Amniotic epithelial cell (primary cell): ENCODE measurements around the gene RTP5.
"Not testable (repeated sequence)": the region's sequence is repeated elsewhere in the genome, so short reads cannot be mapped to it uniquely, and the experiment has no call there.

ENCODE experiments used
- DNase-seq: peaks from one replicate; pipeline ENCODE4 v3.0.0-alpha.2; 2010; ENCODE audit warnings: low read depth

RTP5 gene

DNA sequence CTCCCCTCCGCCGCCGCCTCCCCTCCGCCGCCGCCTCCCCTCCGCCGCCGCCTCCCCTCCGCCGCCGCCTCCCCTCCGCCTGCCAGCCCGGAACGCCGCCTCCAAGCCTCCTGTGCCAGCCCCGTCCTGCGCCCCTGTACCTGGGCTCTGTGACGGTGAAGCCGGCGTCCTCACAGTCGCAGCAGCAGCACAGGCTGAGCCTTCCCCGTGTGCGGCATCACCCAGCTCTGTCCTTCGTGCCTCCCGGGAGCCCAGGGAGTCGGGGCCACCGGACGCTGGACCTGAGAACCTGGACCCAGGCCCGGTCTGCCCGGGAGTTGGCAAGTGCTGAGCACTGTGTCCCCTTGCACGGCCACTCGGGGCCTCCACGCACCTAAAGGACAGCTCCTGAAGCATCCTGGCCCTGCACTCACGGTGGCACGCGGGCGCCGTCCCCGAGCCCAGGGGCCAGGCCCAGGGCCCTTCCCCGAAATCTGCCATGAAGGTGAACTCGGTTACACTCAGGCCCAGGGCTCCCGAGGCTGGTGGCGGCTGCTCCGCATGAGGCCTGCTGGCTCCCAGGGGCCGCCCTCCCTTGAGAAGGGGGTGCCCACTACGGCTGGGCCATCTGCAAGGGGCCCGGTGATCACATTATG lies 32.9 kb downstream of the RTP5 start:
- DNase-seq: no peak

DNA sequence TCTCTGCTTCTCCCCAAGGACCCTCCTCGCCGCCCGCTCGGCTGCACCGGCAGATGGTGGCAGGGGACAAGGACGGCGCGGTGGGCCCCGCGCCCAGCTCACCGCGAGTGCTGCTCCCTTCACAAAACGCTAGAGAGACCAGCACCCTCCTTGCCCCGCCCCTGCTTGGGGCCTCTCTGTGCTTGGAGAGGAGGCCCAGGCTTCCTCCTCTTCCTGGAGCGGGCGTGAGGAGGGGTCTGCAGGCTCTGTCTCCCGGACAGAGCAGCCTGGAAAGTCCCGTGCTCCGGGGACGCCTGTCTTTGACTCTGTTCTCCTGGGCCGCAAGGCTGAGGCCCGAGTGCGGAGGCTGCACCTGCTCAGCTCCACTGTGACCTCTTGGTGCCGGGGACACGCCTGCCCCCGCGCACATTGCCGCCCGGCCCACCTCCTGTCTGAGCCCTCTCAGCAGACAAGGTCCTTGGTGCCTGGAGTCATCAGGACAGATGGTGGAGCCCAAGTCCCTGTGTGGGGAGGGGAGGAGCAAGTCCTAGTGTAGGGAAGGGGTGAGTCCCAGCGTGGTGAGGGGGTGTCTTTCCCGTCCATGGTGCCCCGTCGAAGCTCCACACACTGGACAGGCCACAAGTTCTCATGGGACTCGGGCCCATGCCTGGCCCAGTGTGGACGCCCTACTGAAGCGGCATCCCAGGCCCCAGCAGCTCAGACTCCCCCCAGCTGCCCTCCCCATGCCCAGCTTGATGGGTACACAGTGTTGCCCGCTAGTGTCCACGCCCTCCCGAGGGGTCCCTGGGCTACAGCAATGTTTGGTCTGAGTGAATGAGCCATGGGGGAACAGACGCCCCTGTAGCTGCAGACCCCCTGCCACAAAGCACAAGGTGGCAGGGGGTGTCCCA lies 33.8 kb downstream of the RTP5 start:
- DNase-seq: no peak

DNA sequence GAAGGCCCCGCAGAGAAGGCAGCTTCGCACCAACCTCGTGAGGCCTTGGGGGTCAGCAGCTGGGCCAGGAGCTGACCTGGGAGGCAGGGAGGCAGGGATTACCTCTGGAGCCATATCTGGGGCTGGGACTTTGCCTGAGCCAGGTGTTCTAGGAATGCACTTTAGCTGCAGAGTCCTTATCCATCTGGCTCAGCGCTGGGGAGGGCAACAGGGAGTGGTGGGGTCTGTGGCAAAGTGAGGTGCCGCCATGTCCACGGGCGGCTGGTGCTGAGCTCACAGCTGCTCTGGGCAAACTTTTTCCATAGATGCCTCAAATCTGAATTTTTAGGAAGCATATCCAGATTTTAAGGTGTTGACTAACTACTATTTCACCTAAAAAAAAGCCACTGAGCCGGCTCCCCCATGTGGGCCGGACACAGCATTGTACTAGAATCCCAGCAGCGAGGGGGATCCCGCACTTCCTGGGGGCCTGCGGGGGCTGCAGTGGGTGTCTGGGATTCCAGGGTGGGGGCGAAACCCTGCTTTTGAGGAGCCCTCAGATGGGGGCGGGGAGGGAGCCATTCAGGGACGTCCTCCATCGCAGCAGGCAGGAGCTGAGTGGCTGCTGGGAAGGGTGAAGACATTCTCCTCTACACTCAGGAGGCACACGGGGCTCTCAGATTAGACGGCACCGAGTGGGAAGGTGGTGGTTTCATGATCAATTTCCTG lies 34.6 kb downstream of the RTP5 start:
- no peak for DNase-seq

DNA sequence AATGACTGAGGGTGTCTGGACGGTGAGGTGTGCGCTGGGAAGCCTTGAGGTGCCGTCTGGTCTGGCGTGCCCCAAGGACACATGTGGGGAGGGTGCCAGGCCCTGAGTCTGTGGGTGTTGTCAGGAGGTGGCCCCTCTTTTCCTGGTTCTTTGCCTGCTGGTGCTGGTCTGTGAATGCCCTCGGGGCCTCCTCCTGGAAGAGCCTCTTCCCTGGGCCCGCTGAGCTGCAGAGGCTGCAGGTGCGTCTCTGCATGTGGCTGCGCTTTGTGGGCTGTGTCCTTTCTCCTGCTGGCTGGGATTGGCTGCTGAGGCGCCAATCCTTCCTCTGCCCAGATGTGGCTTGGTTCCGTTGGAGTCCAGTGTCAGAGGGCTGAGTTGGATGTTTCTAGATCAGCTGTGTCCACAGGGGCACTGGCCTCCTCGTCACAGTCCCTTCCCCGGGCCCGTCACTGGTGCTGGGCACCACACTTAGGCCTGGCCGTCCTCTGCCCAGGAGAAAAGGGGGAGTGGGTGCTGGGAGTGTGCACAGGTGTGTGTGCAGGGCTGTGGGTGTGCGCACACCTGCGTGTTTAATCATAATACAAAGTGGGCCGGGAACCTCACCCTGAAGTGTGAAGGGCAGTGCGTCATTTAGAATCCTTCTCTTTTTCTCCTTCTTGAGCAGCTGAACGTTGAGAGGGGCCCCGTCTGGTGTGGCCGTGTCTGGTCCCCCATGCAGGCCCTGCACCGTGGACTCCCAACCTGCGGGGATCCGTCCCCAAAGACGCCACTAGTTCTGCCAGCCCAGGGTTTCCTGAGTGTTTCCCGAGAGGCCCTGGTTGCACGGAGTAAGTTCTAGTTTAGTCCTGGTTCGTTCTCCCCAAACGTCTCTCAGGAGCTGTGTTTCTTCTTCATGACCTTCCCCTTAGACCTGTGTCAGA lies 35.5 kb downstream of the RTP5 start:
- no peak for DNase-seq

DNA sequence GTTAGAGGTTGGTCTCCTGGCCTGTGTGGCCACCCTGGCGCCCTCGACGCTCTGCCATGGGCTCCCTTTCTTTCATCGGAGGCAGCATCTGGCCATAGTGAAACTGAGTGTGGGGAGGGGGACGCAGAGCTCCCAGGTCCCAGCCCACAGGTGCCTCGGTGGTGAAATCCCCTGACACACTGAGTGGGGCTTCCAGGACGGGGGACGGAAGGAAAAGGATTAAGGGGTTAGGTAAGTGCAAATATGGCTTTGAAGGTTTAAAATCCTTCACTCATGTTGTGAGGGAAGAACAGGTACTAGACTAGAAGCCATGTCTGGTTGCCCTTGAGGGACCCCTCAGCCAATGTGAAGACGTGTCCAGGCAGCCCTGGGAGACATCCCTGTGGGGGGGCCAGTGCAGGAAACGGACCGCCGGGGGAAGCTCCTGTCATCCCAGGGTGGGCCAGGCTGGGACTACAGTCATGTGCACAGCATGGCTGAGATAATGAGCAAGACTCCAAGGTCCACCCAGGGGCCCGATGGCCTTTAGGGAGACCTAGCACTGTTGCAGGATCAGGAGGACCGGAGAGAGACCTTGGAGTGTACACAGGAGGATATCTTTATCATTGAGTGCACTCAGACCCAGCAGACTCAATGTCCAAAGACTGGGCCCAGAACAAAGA lies 36.3 kb downstream of the RTP5 start:
- no peak for DNase-seq

DNA sequence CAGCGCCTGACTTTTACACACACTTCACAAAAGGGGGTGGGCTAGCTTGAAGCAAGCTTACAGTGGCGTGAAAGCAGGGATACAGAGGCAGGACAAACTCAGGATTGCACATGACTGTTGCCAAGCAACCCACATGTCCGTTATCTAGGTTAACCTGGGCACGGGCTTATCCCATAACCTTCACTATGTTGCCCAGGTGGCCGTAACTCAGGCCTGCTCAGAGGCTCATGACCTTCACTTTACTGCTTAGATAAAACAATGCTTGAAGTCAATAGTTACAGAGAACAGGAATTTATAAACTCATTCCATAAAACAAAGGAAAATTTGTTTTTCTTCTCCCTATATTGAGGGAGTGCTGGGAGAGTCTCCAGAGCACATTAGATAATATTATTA lies 36.8 kb downstream of the RTP5 start:
- not testable (repeated sequence) for DNase-seq

DNA sequence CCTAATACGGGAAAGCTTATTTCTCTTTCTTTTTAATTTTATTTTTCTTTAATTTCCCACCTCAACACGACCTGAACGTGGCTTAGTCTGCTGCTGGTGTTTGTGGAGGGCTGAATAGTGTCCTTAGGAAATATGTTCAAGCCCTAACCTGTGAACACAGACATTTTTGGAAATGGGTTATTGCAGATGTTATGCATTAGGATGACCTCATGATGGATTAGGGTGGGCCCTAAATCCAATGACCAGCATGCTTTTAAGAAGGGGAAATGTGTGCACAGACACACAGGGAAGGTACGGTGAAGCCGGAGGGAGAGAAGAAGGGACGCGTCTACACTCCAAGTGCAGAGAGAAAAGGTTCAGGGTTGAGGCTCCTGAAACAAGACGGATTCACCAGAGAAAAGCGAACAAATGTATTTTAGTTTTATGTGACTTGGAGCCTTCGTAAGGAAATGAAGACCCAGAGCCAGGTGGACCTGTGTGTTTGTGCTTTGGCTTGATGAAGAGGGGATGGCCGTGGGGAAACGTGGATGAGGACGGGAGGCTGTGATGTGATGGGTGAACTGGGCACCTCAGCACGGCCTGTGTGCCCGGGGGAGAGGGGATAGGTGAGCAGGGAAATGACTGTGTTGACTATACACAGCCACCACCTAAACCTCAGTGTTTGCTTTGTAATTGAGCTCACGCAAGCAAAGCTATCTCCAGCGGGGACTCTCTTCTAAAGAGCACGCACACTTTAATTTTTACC lies 37.5 kb downstream of the RTP5 start:
- no peak for DNase-seq

DNA sequence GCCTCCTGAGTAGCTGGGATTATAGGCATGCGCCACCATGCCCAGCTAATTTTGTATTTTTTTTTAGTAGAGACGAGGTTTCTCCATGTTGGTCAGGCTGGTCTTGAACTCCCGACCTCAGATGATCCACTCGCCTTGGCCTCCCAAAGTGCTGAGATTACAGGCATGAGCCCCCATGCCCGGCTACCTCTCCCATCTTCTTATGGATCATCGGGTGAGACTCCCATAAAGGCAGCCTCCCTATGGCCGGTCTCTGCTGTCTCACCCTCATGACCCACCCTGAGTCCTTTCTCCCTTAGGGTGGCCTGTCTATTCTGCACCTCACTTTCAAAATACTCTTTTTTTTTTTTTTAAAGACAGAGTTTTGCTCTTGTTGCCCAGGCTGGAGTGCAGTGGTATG lies 38.3 kb downstream of the RTP5 start:
- not testable (repeated sequence) for DNase-seq

DNA sequence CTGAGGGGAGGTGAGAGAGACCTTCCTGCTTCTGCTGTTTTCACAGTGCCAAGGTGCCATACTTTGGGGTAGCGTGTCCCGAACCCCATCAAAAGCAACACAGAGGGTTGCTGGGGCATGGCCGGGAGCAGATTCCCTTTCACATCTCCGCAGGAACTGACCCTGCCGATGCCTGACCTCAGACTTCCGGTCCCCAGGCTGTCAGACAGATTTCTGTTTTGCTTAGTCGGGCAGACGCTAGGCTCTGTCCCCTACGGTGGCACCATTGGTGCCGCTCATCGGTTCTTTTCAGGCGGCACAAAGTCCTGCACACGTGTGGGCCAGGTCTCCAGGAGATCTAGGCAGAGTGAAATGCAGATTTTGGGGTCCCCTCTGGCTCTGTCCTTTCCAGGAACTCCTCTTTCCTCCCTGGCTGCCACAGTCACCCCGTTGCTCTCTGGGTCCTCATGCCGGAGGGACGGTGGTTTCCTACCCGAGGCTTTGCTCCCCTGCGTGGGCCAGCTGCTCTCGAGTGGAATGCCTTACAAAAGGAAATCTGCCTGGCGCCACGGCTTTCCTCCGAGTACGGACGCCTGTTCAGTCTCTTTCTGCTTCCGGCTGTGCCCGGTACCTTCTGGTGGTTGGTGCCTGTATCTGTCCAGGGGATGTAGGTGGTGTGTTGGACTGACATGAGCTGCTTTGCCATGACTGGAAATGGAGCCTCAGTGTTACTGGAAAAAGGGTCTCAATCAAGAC lies 39.3 kb downstream of the RTP5 start:
- no peak for DNase-seq

DNA sequence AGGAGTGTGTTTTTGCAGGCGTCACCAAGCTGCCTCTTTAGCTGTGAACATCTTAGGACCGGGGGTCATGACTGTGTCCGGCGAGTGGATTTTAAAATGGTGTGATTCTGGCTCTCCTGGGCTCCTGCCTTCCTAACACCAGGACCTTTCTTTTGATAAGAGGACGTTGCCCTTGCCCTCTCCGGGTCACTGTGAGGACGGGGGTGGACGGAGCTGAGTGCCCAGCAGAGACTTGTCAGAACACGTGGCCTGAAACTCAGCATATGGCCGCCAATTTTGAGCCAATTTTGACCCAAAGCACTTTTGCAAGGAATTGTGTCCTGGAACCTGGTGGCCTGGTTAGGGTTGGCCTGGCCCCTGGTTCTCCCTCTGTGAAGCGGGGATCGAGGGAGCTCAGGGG lies 40.2 kb downstream of the RTP5 start:
- no peak for DNase-seq

DNA sequence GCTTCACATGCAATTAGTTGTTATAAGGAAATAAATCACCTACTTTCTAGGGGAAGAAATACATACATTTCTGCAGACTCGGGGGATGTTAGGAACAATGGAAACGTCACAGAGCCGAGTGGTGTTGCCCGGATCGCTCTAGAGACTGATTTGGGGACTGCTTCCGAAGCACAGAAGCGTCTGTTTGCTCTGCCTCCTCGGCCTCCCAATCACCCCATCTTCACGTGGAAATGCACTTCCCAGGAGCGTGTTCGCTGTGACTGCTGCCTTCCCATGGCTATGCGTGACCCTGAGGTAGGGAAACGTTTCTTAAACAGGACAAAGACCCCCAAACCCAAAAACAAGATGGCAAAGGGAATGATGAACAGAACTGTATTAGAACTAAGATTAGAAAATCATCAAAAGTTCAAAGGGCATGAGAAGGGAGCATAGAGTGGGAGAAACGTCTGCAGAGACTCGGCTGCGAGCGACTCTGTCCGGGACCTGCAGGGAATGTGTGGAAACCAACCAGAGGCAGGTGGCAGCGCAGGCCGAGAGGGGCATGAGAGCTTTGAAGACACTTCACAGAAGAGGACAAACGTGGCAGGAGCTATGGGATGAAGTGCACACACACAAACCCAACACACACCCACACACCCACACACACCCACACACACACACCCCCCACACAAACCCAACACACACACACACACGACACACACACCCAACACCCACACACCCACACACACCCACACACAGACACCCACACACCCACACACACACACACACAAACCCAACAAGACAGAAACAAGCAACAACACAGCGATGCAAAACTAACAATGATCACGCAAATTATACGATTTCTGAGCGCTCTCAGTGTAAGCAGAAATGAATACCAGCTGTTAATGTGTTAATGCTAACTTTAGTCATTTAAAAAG lies 41.3 kb downstream of the RTP5 start:
- DNase-seq: no peak

DNA sequence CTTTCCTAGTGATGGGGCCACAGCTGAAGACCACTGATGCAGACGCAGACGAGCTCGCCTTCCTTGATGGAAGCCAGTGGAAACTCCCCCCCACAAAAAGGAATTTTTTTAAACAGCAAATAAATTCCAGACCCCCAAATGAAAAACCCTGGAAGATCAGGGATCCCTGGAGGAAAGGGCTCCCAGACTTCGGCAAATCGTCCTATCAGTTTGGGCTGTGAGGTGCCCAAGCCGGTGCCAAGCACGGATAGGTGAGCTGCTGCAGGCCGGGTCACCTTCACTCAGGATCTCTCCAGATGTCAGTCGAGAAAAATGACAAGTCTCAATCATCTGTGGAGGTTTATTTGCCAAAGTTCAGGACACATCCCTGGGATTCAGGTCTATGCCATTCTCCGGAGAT lies 42.0 kb downstream of the RTP5 start:
- no peak for DNase-seq

DNA sequence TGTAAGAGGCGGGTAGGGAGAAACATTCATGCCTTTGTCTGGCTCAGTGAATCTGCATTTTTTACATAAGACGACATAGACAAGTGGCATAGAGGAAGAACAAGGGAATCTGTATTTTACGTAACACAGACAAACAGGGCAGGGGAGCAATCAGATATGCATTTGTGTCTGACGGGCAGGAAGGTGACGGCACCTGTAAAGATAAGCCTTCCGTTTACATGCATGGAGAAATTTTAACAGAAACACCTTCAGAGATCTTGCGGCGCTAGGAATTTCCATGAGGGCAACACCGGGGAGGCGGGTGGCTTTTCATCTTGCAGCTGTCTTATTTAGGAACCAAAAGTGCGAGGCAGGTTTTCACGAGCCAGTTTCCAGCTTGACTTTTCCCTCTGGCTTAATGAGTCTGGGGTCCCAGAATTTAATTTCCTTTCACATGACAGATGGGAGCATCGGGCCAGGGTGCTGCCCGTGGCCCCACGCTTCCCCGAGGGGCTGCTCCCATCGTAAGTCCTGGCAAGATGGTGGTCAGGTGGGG lies 42.6 kb downstream of the RTP5 start:
- no peak for DNase-seq

DNA sequence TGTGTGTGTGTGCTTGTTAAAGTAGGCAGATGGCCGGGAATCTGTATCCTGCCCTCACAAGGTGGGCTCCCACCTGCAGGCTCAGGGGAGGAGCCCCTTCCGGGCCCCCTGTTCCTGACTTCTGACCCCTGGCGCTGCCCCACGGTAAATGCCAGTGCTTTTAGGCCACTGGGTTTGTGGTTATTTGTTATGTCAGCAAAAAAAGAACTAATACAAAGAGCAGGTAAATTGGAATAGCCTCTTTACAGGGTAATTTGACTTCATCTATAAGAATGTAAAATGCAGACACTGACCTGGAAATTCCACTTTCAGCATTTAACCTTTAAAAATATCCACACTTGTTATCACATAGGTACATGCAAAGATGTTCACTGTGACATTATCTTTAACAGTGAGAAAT lies 44.2 kb downstream of the RTP5 start:
- no peak for DNase-seq

DNA sequence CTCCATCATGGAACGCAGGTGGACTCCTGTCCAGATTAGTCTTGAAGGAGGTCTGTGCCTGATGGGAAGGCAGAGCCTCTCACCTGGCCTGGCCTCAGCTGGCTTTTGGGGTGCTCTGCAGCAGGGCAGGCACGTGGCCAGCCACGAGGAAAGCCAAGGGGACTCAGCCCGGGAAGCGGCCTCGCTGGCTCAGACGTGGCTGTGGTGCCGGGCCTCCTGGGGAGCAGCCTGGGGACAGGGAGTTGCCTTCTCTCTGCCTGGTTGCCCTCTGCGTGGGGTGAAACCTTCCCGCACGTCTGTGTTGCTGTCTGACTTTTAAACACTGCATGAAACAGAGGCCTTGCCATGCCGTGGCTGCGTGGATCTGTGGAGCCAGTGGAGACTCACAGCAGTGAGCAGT lies 45.0 kb downstream of the RTP5 start:
- no peak for DNase-seq

DNA sequence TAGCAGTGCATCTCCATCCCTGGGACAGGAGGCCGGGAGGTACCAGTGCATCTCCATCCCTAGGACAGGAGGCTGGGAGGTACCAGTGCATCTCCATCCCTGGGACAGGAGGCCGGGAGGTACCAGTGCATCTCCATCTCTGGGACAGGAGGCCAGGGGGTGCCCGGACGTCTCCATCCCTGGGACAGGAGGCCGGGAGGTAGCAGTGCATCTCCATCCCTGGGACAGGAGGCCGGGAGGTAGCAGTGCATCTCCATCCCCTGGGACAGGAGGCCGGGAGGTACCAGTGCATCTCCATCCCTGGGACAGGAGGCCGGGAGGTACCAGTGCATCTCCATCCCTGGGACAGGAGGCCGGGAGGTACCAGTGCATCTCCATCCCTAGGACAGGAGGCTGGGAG lies 52.1 kb downstream of the RTP5 start:
- not testable (repeated sequence) for DNase-seq

DNA sequence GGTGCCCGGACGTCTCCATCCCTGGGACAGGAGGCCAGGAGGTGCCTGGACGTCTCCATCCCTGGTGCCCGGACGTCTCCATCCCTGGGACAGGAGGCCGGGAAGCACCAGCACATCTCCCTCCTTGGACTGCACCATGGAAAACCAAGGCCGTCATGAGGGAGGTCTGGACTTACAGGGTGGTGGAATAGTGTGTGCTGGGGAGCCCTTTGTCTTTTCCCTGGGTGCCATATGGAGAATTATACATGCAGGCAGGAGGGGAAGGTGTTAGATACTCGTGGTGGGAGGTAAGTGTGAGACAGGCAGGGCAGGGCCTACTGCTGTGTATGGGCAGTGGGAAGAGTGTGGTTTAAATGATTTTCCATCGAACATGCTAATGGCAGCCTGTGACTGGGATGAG lies 52.9 kb downstream of the RTP5 start:
- no peak for DNase-seq

DNA sequence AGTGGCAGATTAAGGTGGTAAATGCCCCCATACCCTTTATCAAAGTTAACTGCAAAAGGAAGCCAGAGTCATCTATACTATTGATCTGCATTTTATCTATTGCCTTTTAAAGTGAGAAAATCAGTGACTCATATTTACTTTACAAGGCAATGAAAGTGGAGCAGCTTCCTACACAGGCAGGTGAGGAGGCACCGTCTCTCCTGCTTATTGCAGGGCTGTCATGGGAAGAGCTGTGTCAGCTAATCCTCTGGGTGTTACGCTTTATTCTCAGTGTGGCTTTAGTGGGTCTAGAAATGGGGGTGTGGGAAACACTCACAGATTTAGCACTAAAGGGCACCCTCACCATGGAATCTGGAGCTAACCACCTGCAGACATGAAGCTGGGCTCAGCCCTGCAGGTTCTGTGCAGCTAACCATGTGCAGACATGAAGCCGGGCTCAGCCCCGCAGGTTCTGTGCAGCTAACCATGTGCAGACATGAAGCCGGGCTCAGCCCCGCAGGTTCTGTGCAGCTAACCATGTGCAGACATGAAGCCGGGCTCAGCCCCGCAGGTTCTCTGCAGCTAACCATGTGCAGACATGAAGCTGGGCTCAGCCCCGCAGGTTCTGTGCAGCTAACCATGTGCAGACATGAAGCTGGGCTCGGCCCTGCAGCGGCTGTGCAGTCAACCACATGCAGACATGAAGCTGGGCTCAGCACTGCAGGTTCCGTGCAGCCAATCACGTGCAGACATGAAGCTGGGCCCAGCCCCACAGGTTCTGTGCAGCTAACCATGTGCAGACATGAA lies 53.5 kb downstream of the RTP5 start:
- DNase-seq: not testable (repeated sequence)
